ENCODE data around the gene NHEJ1. TPM values are rescaled to one million over a fixed set of nuclear protein-coding genes. Genes with fewer than 3 reads are reported as not detected.

Gene NHEJ1
- total RNA-seq, 1 experiment from 2014 or later = 20.8 TPM

DNA sequence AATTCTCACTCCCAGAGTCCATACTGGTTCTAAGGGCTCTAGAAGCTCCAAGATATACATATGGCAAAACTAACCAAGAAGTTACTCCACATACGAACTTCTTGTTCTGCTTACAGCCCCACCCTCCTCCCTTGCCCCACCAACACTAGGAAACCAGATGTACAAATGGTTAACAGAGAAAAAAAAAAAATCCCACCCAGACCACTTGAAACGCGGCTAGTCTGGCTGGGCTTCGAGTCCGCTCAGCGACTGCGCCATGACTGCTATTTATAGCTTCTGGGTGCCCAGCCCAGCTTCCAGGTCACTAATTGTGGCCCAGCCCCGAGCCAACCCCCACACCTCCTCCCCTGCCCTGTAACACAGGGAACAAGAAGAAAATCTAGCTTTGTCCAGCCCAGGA is 52.9 kb downstream of the NHEJ1 start:
- Histone ChIP-seq H4K8ac (replicated peaks; ENCODE audit: insufficient read length, low read depth, low read length) (no peak overlapping the region), H2AK5ac (ENCODE audit: insufficient read length, low read length) (no peak overlapping the region), H2AFZ (ENCODE audit: low read length) (no peak overlapping the region), H4K91ac (ENCODE audit: insufficient read length, low read depth, low read length) (no peak overlapping the region), H3K56ac (ENCODE audit: insufficient read length, low read depth, low read length) (no peak overlapping the region), H3K4me2 (ENCODE audit: insufficient read depth, insufficient read length, low read length) (no peak overlapping the region), H3K9me3 (ENCODE audit: control insufficient read depth, low read depth, low read length) (no peaks in the 10 kb centered on the region), H3T11ph (ENCODE audit: low read length) (no peak overlapping the region), H2BK12ac (ENCODE audit: insufficient read length, low read depth, low read length) (no peak overlapping the region), H2BK120ac (ENCODE audit: low read depth, low read length, poor library complexity, severe bottlenecking) (no peak overlapping the region), H3K23ac (ENCODE audit: insufficient read length, low read depth, low read length) (no peak overlapping the region), H3K4me1 (ENCODE audit: insufficient read depth, low read length) (no peaks in the 10 kb centered on the region), H3K4ac (ENCODE audit: low read depth, low read length) (no peak overlapping the region), H3K23me2 (ENCODE audit: insufficient read length, low read depth, low read length, poor library complexity, severe bottlenecking) (no peaks in the 10 kb centered on the region), H2BK5ac (ENCODE audit: insufficient read length, low read length) (no peak overlapping the region), H4K20me1 (ENCODE audit: control insufficient read depth, insufficient read depth, insufficient read length) (no peaks in the 10 kb centered on the region), H3K27ac (ENCODE audit: insufficient read length, low read depth, low read length) (no peak overlapping the region), H2BK20ac (ENCODE audit: low read depth, low read length, poor library complexity, severe bottlenecking) (no peak overlapping the region), H3K27me3 (ENCODE audit: insufficient read depth, low read length) (no peaks in the 10 kb centered on the region), H4K5ac (ENCODE audit: insufficient read length, low read depth, low read length) (no peak overlapping the region), H3K14ac (ENCODE audit: insufficient read depth, low read length) (no peak overlapping the region), H2BK15ac (ENCODE audit: low read depth, low read length) (no peak overlapping the region), H3K18ac (ENCODE audit: insufficient read length, low read depth, low read length) (no peak overlapping the region), H3K9ac (ENCODE audit: extremely low read depth, insufficient read length, low read length) (no peak overlapping the region), H3K79me1 (ENCODE audit: insufficient read depth, low read depth, low read length, poor library complexity, severe bottlenecking) (no peaks in the 10 kb centered on the region), H3K79me2 (ENCODE audit: insufficient read depth, low read length) (no peaks in the 10 kb centered on the region)
- TF ChIP-seq, protein P1, sequence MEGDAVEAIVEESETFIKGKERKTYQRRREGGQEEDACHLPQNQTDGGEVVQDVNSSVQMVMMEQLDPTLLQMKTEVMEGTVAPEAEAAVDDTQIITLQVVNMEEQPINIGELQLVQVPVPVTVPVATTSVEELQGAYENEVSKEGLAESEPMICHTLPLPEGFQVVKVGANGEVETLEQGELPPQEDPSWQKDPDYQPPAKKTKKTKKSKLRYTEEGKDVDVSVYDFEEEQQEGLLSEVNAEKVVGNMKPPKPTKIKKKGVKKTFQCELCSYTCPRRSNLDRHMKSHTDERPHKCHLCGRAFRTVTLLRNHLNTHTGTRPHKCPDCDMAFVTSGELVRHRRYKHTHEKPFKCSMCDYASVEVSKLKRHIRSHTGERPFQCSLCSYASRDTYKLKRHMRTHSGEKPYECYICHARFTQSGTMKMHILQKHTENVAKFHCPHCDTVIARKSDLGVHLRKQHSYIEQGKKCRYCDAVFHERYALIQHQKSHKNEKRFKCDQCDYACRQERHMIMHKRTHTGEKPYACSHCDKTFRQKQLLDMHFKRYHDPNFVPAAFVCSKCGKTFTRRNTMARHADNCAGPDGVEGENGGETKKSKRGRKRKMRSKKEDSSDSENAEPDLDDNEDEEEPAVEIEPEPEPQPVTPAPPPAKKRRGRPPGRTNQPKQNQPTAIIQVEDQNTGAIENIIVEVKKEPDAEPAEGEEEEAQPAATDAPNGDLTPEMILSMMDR (conservative IDR thresholded peaks at IDR 0.05) = no peak
- 0 out of 7 replicates have a peak, but pooled peaks cover 0 to 2% (median 0%) of the 10 kb centered on the region in 3 experiments for H3K36me3 Mint-ChIP-seq (ENCODE audit: insufficient read depth in 1 of 3, low read depth in 3 of 3)
- peaks cover 9 to 13% of the 10 kb centered on the region in 2 experiments for H3K4me1 Mint-ChIP-seq
- H3K4me3 Mint-ChIP-seq = no peak overlapping the region
- no peaks in the 10 kb centered on the region for H3K9me3 Mint-ChIP-seq
- WGBS (ENCODE audit: extremely low coverage, insufficient read length, low lambda C conversion rate) = no CpG with 5 or more reads among the region's 8 CpGs
- H3K27me3 Mint-ChIP-seq (ENCODE audit: low read depth) = peaks cover 2% of the 10 kb centered on the region; the same call in 1 of the 2 replicates
- no peak overlapping the region for H3K27ac Mint-ChIP-seq
- DNase-seq = no peak

Data from H9 (cell line).